ENCODE results near the gene MTA2. TPM values are rescaled to one million over a fixed set of nuclear protein-coding genes. Genes with fewer than 3 reads are reported as not detected.

MTA2 gene
- total and polyA plus RNA-seq, 10 of the 15 experiments (the other 5 are each of a cell fraction or from before 2014, with no cell fraction given) = 6.7 to 201 (median 113) TPM

DNA sequence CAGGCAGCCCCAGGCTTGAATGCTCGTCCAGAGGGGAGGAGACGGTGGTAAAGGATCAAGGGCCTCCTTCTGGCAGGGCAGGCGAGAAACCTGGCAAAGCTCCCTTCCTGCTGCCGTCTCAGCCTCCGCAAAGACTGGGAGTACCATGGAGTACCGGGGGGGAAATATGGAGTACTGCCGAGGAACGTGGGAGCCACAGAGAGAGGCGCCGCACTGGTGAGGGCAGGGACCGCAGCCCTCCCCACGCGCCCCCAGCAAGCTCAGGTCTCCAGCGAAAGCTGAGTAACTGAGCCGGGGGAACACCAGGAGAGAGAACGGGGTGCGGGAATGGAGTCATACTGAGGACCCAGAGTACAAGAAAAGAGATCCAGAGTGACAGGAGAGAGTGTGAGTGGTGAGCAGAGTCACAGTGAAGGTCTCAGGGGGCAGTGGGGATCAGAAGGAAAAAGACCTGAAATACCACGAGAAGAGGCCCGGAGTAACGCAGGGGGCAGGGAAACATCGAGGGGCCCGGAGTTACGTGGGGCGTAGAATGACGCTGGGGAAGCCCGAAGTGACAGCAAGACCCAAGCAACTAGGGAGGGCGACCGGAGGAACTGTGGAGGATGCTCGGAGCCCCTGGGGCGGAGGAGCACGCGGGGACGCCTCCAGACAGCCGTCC, 10.2 kb upstream of the MTA2 start (continued):
- TF ChIP-seq, protein P1, sequence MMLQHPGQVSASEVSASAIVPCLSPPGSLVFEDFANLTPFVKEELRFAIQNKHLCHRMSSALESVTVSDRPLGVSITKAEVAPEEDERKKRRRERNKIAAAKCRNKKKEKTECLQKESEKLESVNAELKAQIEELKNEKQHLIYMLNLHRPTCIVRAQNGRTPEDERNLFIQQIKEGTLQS (IDR thresholded peaks at IDR 0.05; ENCODE audit: borderline replicate concordance, extremely low read depth, low read depth, low read length) = no peak
- TF ChIP-seq ZNF217 (IDR thresholded peaks at IDR 0.05) (no peak), HDGF (IDR thresholded peaks at IDR 0.05) (peak; percentile 64; the same call in 1 of the 2 replicates), ZBED1 (IDR thresholded peaks at IDR 0.05; ENCODE audit: borderline replicate concordance) (no peak), RUNX3 (IDR thresholded peaks at IDR 0.05; ENCODE audit: low read length) (peak; percentile 45; the same call in 1 of the 2 replicates), IKZF1 (conservative IDR thresholded peaks at IDR 0.05) (no peak), MEF2B (IDR thresholded peaks at IDR 0.05; ENCODE audit: partially characterized antibody, poor library complexity, severe bottlenecking) (peak; percentile 35), MEF2A (IDR thresholded peaks at IDR 0.05; ENCODE audit: insufficient read depth, low read depth, low read length) (no peak), CREM (IDR thresholded peaks at IDR 0.05; ENCODE audit: low read depth) (peak; percentile 49; the same call in 1 of the 2 replicates), SUPT20H (IDR thresholded peaks at IDR 0.05; ENCODE audit: borderline replicate concordance, control insufficient read depth, low read depth, low read length) (no peak), SIN3A (IDR thresholded peaks at IDR 0.05; ENCODE audit: low read depth, low read length) (no peak), JUND (IDR thresholded peaks at IDR 0.05; ENCODE audit: low read depth, low read length) (no peak), KAT2A (conservative IDR thresholded peaks at IDR 0.05; ENCODE audit: control insufficient read depth, low read depth, low read length) (no peak), POLR2A (IDR thresholded peaks at IDR 0.05; ENCODE audit: low read depth, low read length) (peak; percentile 12; the same call in 1 of the 2 replicates)
- TF ChIP-seq, protein P2, sequence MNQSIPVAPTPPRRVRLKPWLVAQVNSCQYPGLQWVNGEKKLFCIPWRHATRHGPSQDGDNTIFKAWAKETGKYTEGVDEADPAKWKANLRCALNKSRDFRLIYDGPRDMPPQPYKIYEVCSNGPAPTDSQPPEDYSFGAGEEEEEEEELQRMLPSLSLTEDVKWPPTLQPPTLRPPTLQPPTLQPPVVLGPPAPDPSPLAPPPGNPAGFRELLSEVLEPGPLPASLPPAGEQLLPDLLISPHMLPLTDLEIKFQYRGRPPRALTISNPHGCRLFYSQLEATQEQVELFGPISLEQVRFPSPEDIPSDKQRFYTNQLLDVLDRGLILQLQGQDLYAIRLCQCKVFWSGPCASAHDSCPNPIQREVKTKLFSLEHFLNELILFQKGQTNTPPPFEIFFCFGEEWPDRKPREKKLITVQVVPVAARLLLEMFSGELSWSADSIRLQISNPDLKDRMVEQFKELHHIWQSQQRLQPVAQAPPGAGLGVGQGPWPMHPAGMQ (IDR thresholded peaks at IDR 0.05; ENCODE audit: borderline replicate concordance) = no peak
- TF ChIP-seq, protein P3, sequence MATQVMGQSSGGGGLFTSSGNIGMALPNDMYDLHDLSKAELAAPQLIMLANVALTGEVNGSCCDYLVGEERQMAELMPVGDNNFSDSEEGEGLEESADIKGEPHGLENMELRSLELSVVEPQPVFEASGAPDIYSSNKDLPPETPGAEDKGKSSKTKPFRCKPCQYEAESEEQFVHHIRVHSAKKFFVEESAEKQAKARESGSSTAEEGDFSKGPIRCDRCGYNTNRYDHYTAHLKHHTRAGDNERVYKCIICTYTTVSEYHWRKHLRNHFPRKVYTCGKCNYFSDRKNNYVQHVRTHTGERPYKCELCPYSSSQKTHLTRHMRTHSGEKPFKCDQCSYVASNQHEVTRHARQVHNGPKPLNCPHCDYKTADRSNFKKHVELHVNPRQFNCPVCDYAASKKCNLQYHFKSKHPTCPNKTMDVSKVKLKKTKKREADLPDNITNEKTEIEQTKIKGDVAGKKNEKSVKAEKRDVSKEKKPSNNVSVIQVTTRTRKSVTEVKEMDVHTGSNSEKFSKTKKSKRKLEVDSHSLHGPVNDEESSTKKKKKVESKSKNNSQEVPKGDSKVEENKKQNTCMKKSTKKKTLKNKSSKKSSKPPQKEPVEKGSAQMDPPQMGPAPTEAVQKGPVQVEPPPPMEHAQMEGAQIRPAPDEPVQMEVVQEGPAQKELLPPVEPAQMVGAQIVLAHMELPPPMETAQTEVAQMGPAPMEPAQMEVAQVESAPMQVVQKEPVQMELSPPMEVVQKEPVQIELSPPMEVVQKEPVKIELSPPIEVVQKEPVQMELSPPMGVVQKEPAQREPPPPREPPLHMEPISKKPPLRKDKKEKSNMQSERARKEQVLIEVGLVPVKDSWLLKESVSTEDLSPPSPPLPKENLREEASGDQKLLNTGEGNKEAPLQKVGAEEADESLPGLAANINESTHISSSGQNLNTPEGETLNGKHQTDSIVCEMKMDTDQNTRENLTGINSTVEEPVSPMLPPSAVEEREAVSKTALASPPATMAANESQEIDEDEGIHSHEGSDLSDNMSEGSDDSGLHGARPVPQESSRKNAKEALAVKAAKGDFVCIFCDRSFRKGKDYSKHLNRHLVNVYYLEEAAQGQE (IDR thresholded peaks at IDR 0.05; ENCODE audit: low read depth, low read length) = no peak
- TF ChIP-seq, protein P4, sequence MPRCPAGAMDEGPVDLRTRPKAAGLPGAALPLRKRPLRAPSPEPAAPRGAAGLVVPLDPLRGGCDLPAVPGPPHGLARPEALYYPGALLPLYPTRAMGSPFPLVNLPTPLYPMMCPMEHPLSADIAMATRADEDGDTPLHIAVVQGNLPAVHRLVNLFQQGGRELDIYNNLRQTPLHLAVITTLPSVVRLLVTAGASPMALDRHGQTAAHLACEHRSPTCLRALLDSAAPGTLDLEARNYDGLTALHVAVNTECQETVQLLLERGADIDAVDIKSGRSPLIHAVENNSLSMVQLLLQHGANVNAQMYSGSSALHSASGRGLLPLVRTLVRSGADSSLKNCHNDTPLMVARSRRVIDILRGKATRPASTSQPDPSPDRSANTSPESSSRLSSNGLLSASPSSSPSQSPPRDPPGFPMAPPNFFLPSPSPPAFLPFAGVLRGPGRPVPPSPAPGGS (IDR thresholded peaks at IDR 0.05; ENCODE audit: borderline replicate concordance, insufficient read depth, low read depth, low read length, poor library complexity, severe bottlenecking) = no peak
- TF ChIP-seq, protein P5, sequence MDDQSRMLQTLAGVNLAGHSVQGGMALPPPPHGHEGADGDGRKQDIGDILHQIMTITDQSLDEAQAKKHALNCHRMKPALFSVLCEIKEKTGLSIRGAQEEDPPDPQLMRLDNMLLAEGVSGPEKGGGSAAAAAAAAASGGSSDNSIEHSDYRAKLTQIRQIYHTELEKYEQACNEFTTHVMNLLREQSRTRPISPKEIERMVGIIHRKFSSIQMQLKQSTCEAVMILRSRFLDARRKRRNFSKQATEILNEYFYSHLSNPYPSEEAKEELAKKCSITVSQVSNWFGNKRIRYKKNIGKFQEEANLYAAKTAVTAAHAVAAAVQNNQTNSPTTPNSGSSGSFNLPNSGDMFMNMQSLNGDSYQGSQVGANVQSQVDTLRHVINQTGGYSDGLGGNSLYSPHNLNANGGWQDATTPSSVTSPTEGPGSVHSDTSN (IDR thresholded peaks at IDR 0.05; ENCODE audit: insufficient replicate concordance, low read depth, low read length) = peak; percentile 49
- TF ChIP-seq, protein P6, sequence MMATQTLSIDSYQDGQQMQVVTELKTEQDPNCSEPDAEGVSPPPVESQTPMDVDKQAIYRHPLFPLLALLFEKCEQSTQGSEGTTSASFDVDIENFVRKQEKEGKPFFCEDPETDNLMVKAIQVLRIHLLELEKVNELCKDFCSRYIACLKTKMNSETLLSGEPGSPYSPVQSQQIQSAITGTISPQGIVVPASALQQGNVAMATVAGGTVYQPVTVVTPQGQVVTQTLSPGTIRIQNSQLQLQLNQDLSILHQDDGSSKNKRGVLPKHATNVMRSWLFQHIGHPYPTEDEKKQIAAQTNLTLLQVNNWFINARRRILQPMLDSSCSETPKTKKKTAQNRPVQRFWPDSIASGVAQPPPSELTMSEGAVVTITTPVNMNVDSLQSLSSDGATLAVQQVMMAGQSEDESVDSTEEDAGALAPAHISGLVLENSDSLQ (IDR thresholded peaks at IDR 0.05) = peak; percentile 80

All from GM12878 (cell line).